Stromal cell of bone marrow (primary cell): ENCODE data around the gene RPP14.
"Not testable (repeated sequence)": the region's sequence is repeated elsewhere in the genome, so short reads cannot be mapped to it uniquely, and the experiment has no call there.

Source experiments
- DNase-seq: peaks from one replicate; pipeline ENCODE4 v3.0.0-alpha.2; 2012; ENCODE audit warnings: low read depth

RPP14 gene

GRCh38 chr3:58332575-58333188, 26.6 kb downstream of the RPP14 start, which contains the start of gene PXK:
Gene PXK (plus strand): TSS chr3:58332892. CDS start chr3:58332989, 97 bp downstream.
- peak; percentile 74 for DNase-seq

DNA sequence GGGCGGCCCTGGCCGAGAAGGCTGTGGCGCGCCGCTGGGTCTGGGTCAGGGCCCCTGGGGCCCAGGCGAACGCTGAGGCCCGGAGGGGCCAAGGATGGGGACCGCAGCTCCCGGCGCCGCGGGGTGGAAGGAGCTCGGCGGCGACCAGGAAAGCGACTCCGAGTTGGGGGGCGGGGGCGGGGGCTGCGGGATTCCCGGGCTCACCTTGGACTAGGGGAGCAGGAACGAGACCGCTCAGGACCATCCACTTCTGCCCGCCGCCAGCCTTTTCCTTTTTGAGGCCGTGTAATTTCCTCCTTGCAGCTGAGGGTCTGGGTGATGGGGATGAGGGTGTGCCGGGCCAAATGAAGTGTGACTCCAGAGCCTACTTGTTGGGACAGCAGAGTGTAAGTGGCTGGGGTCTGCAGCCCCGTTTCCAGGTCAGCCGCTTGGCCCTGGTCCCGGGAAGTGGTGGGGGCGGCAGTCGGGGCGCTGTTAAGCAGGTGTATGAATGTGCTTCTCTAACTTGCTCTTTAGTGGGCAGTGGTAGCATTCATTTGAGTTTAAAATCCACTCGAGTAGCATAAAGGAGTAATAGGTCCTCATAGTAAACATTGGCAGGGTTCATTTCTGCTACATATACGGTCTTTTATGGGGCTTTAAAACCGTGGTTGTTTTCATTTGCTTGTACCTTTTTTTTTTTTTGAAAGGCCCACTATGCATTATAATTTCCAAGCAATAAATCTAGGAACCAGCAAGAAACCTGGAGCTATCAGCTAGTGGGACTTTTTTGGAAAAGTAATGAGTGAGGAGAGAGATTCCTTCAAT, 27.4 kb downstream of the RPP14 start:
- DNase-seq: no peak

- DNase-seq: no peak
Measured at GRCh38 chr3:58334013-58334321, 27.9 kb downstream of the RPP14 start.

DNA sequence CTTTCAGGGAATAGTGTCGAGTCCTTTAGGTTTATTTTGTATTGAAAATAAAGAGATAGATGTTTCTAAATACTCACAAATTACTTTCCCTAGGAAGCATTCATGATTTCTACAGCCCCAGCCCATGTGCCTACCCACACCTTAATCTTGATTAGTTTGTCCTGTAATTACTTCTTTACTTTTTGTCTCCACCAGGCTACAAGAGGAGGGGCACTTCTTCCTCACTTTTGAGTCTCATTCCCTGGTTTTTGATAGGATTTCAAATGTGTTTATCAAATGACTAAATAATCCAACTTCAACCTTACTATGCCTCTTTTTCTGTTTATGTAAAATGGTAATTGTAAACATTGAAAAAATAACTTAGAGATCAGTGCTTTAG, 28.4 kb downstream of the RPP14 start:
- DNase-seq: no peak

DNA sequence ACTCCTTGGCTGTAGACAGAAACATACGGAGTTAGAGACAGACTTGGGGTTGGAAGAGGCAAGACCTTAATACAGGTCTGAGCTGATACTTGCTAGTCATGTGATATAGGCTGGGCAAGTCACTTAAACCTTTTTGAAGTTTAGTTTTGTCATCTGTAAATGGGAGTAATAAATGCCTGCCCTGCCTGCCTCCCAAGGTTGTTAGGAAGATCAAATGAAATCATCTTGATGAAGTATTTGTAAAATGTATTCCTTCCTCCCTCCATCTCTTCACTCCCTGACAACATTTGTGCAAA, 29.6 kb downstream of the RPP14 start:
- no peak for DNase-seq

DNA sequence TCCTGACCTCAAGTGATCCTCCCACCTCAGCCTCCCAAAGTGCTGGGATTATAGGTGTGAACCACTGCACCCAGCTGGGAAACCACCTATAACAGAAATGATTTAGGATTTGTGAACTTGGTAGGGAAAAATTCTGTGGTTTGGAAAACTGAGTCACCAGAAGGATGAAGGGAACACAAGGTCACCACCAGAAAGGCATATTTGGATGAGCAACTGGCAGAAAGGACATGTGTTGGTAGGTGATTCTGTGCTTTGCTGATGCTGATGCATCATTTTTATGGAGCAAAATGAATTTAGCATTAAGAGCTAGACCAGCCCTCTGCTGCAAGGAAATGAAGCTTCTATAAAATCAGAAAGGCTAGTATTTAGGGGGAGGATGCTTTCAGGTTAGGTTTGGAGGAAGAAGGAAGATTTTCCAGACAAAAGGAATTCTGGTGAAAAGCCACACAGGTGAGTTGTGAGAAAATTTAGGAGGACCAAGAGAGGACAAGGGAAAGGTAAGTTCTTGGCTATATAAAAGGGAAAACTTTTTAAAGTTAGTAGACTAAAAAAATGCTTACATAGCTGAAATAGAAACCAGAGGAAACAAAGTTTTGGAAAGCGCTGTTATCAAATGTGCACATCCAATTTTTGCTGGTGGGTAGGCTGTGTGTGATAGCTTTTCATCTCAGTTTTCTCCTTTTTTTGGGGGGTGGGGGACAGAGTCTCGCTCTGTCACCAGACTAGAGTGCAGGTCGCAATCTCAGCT, 30.3 kb downstream of the RPP14 start:
- DNase-seq: peak; percentile 69

- no peak for DNase-seq
Measured at GRCh38 chr3:58337190-58337589, 31.1 kb downstream of the RPP14 start.

DNA sequence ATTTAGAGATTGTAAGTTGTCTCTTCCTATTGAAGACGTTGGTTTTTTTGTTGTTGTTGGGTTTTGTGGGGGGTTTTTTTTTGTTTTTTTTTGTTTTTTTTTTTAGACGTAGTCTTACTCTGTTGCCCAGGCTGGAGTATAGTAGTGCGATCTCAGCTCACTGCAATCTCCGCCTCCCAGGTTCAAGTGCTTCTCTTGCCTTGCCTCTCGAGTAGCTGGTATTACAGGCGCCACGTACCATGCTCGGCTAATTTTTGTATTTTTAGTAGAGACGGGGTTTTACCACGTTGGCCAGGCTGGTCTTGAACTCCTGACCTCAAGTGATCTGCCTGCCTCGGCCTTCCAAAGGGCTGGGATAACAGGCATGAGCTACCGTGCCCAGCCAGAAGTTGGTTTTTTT, 33.1 kb downstream of the RPP14 start:
- not testable (repeated sequence) for DNase-seq

DNA sequence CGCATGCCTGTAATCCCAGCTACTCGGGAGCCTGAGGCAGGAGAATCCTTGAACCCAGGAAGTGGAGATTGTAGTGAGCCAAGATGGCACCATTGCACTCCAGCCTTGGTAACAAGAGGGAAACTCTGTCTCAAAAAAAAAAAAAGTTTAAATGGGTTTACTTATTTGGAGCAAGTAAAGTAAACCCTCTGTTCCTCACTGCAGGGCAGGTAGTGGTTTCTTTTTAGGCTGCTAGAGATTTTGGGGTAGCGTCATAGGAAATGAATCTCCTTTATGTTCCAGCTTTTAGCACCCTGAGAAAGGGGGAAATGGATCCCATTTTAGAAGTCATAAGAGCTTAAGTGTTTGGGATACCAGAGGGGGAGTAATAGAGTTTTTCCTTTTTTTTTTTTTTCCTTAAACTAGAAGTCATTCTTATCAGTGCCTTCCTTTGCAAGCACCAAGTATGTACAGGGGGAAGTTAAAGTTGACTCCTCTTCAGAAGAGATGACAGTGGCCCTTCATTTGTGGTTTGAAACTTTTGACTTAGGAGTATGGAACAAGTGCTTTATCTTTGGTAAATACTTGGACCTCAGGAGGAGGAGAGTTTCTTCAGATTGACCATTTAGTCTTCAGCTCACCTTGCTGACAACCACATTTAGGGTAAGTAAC, 34.7 kb downstream of the RPP14 start:
- DNase-seq: no peak

GRCh38 chr3:58341376-58341775, 35.3 kb downstream of the RPP14 start:
- no peak for DNase-seq

DNA sequence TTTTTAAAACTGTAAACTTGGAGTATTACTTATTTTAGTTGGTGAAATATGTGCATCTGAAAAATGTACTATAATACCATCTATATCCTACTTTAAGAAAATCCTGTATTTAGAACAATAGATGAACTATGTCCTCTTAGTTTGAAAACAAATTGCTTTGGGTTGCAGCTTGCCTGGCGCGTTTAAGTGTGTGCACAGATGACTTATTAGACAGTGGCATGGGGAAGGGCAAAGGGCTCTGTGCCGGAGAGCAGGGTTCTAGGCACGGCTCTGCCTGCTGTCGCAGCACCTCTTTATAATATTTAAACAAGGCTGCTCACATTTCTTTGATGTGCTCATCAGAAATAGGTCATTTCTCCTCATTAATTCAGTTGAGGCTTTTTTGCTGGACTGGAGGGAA, 36.6 kb downstream of the RPP14 start:
- DNase-seq: no peak

DNA sequence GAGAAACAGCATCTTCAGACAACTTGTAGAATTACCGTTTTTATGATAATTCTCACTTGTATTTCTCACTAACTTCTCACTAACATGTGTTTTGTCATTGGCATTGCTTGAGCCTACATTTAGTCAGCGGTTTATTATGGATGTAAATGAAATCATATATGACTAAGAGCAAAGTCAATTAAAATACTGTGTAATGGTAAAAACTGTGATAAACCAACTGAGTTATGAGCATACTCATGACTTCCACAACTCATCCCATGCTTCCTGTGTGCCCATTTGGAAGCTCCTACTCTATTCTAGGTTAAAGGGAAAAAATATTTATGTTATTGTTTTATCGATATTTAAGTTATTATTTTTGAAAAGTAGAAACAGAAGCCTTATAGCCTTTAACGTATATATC, 39.4 kb downstream of the RPP14 start:
- DNase-seq: no peak

- DNase-seq: no peak
Measured at GRCh38 chr3:58346368-58346767, 40.3 kb downstream of the RPP14 start.

GRCh38 chr3:58347984-58348383, 41.9 kb downstream of the RPP14 start:
- DNase-seq: no peak

DNA sequence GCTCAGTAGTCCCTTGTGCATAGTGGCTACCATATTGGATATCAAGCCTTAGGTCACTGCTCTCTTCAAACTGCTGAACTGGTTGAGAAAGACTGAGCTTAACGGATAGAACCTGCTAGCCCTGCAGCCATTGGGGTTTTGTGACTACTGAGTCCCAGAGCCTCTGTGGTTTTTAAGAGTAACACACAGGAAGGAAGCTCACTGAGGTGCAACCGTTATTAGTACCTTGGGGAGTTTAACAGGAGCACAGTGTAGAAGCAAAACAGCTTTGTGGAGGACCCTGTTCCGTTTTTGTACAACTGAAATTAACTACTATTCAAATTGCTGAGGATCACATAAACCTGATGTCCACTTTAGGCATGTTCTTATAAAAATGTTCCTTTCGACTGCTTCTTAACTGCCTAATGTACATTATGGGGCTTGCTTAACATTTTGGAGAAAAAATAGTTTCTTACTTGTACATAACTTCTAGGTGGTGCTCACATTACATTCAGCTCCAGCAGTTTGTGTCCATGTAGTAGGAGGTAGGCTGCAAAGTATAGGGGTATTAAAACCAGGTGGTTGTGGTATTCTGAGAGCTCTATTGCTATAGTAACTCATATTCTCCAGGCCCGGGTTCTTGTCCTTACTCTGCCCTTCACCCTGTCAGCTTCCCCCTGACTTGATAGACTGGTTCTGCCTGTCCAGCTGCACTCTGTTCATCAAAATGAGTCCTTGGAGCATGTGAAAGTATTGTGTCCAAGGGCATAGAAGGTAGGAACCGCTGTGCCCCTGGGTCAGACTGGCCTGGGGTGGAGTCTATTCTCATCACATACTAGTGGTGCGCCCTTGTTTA, 44.0 kb downstream of the RPP14 start:
- no peak for DNase-seq

GRCh38 chr3:58350627-58351013, 44.6 kb downstream of the RPP14 start:
- no peak for DNase-seq

- DNase-seq: no peak
Measured at GRCh38 chr3:58351920-58352319, 45.9 kb downstream of the RPP14 start.

GRCh38 chr3:58352626-58353025, 46.6 kb downstream of the RPP14 start:
- DNase-seq: no peak

DNA sequence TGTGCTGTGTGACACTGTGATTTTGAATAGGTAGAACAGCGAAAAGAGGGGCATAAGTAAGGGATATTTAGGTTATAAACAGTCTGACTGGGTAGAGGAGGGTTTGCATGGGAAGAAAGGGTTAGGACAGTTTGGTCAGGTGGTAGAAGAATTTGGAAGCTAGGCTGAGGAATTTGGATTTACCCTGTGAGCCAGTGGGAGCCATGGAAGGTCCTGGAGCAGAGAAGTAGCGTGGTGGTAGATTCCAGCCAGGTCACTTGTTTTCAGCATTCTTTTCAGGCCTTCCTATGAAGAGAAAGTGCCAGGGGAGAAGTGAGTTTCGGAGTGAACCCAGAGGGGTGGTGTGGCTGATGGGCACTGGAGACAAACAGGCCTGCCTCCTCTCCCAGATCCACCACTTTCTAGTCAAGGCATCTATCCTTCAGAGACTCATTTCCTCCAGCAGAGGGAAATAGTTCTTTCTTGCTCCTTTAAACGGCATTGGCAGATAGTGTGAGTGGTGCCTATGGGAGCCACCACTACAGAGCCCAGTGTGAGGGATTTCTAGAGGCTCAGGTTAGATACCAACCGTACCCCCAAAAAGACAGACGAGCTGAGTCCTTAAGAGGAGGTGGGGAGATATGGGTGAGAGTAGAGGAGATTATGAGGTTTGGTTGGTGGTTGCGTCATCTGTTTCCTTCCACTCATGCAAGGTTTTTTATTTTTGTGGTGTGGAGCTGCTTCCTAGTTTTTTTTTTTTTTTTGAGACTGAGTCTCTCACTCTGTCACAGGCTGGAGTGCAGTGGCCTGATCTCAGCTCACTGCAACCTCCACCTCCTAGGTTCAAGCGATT, 47.9 kb downstream of the RPP14 start:
- no peak for DNase-seq

DNA sequence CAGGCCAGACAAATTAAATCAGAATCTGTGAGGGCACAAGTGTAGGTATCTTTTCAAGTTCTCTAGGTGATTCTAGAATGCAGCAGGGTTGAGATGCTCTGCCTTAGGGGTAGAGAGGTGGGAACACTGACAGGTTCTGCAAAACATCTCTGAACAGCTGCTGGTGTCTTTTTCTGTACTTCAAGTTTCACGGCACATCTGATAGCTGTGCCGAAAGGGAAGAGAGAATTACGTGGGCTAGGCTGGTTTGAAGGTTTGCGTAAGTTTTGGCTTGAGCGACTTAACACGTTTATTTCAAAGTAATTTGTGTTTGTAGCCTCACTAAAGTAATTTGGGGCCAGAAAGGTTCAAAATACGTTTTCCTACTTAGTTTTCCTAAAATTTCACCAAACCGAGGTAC, 49.1 kb downstream of the RPP14 start:
- no peak for DNase-seq

- no peak for DNase-seq
Measured at GRCh38 chr3:58356054-58356453, 50.0 kb downstream of the RPP14 start.
